GM23338 (cell line): ENCODE results near the gene FBXW11. TPM values are rescaled to one million over a fixed set of nuclear protein-coding genes. Genes with fewer than 3 reads are reported as not detected.

Source experiments
- ATAC-seq: fragments of 200-7000 bp; cut with Tn5 transposase; 3 replicates; pipeline ENCODE4 v1.9.1; 2020
- DNase-seq: peaks from one replicate; pipeline ENCODE4 v3.0.0-alpha.2; 2015; ENCODE audit warnings: low spot score
- H2AFZ ChIP-seq: fragments of 200-600 bp; sonication (generic); 2 replicates; pipeline ENCODE4 v1.8.0; 2016; ENCODE audit warnings: antibody characterized with exemption, mild to moderate bottlenecking, moderate library complexity
- H3F3A ChIP-seq: fragments of 200-600 bp; sonication (generic); replicated peaks from 2 replicates; pipeline ENCODE4 v1.8.0; 2017; ENCODE audit warnings: antibody characterized with exemption, mixed run types, low read depth
- H3K27ac ChIP-seq: fragments of 200-600 bp; sonication (generic); 2 replicates; pipeline ENCODE4 v1.6.1; 2016; ENCODE audit warnings: low read depth
- H3K27me3 ChIP-seq: fragments of 200-600 bp; sonication (generic); 2 replicates; pipeline ENCODE4 v1.8.0; 2016; ENCODE audit warnings: mild to moderate bottlenecking, mixed run types, moderate library complexity; ENCODE audit not compliant: insufficient read depth
- H3K36me3 ChIP-seq: fragments of 200-600 bp; sonication (generic); 2 replicates; pipeline ENCODE4 v1.8.0; 2016; ENCODE audit warnings: mild to moderate bottlenecking; ENCODE audit not compliant: insufficient read depth
- H3K4me1 ChIP-seq: fragments of 200-600 bp; sonication (generic); 2 replicates; pipeline ENCODE4 v1.8.0; 2016; ENCODE audit warnings: mild to moderate bottlenecking, moderate library complexity; ENCODE audit not compliant: insufficient read depth
- H3K4me2 ChIP-seq: fragments of 200-600 bp; sonication (generic); 2 replicates; pipeline ENCODE4 v1.7.1; 2017; ENCODE audit warnings: mixed run types
- H3K4me3 ChIP-seq: fragments of 200-600 bp; sonication (generic); 2 replicates; pipeline ENCODE4 v1.6.1; 2016; ENCODE audit warnings: mixed run types
- H3K79me2 ChIP-seq: fragments of 200-600 bp; sonication (generic); replicated peaks from 2 replicates; pipeline ENCODE4 v1.8.0; 2017; ENCODE audit warnings: mild to moderate bottlenecking; ENCODE audit not compliant: insufficient read depth
- H3K9me2 ChIP-seq: fragments of 200-600 bp; sonication (generic); 2 replicates; pipeline ENCODE4 v1.8.0; 2017; ENCODE audit not compliant: insufficient read depth
- H4K20me1 ChIP-seq: fragments of 200-600 bp; sonication (generic); replicated peaks from 2 replicates; pipeline ENCODE4 v1.8.0; 2017; ENCODE audit warnings: mild to moderate bottlenecking; ENCODE audit not compliant: insufficient read depth
- H3K27ac Mint-ChIP-seq: 2 replicates; pipeline ENCODE4 v1.8.0; 2020; ENCODE audit warnings: inconsistent platforms, mild to moderate bottlenecking, moderate library complexity, mixed read lengths
- H3K27me3 Mint-ChIP-seq: 3 replicates; pipeline ENCODE4 v1.8.0; 2022; ENCODE audit warnings: low read depth, mild to moderate bottlenecking, moderate library complexity, mixed read lengths, inconsistent platforms; ENCODE audit not compliant: insufficient read depth, poor library complexity
- H3K36me3 Mint-ChIP-seq: 3 replicates; pipeline ENCODE4 v1.8.0; 2021; ENCODE audit warnings: low read depth, mild to moderate bottlenecking, inconsistent platforms, moderate library complexity, mixed read lengths
- H3K4me1 Mint-ChIP-seq: 3 replicates; pipeline ENCODE4 v1.8.0; 2020; ENCODE audit warnings: mild to moderate bottlenecking, inconsistent platforms, mixed read lengths
- H3K4me3 Mint-ChIP-seq: 3 replicates; pipeline ENCODE4 v1.8.0; 2021; ENCODE audit warnings: moderate library complexity, mild to moderate bottlenecking, inconsistent platforms, mixed read lengths
- H3K9me3 Mint-ChIP-seq: 3 replicates; pipeline ENCODE4 v1.8.0; 2020; ENCODE audit warnings: moderate library complexity, mild to moderate bottlenecking, inconsistent platforms, mixed read lengths
- CREB1 ChIP-seq: fragments of 250-450 bp; sonication (Bioruptor Pico); IDR thresholded peaks from 2 replicates; pipeline ENCODE4 v1.5.0; 2020; ENCODE audit warnings: low read depth, mild to moderate bottlenecking, moderate library complexity
- CTCF ChIP-seq, 2 experiments: fragments of 200-600 bp in 1 of 2; sonication (generic) in 1 of 2; conservative IDR thresholded peaks; 2 replicates each; pipeline versions ENCODE4 v1.5.1 to v1.6.1; 2016 to 2017; ENCODE audit warnings: antibody characterized with exemption in 2 of 2, low read depth in 2 of 2, mild to moderate bottlenecking in 2 of 2, moderate library complexity in 1 of 2
- ETS1 ChIP-seq: IDR thresholded peaks from 2 replicates; pipeline ENCODE4 v1.6.1; 2016; ENCODE audit warnings: antibody characterized with exemption
- EZH2 ChIP-seq: fragments of 200-600 bp; sonication (generic); IDR thresholded peaks from one replicate; pipeline ENCODE4 v1.8.0; 2017; ENCODE audit warnings: antibody characterized with exemption, mild to moderate bottlenecking, low read depth; ENCODE audit not compliant: unreplicated experiment
- EZH2phosphoT487 ChIP-seq: fragments of 200-600 bp; sonication (generic); IDR thresholded peaks from one replicate; pipeline ENCODE4 v1.8.1; 2018; ENCODE audit warnings: antibody characterized with exemption; ENCODE audit not compliant: unreplicated experiment
- JUNB ChIP-seq: IDR thresholded peaks from one replicate; pipeline ENCODE4 v1.6.1; 2016; ENCODE audit warnings: antibody characterized with exemption; ENCODE audit not compliant: unreplicated experiment
- NANOG ChIP-seq: IDR thresholded peaks from 2 replicates; pipeline ENCODE4 v1.6.1; 2016; ENCODE audit warnings: antibody characterized with exemption, borderline replicate concordance
- POLR2AphosphoS5 ChIP-seq: IDR thresholded peaks from 2 replicates; pipeline ENCODE4 v1.6.1; 2016; ENCODE audit warnings: antibody characterized with exemption, low read depth
- REST ChIP-seq: IDR thresholded peaks from one replicate; pipeline ENCODE4 v1.6.1; 2018; ENCODE audit warnings: antibody characterized with exemption; ENCODE audit not compliant: unreplicated experiment
- STAT1 ChIP-seq: IDR thresholded peaks from one replicate; pipeline ENCODE4 v1.6.1; 2016; ENCODE audit warnings: antibody characterized with exemption; ENCODE audit not compliant: unreplicated experiment
- ZNF114 ChIP-seq: fragments of 250-450 bp; sonication (Bioruptor Pico); IDR thresholded peaks from 2 replicates; pipeline ENCODE4 v1.5.0; 2020; ENCODE audit warnings: mild to moderate bottlenecking, moderate library complexity
- ZNF331 ChIP-seq: fragments of 250-450 bp; sonication (Bioruptor Pico); IDR thresholded peaks from 2 replicates; pipeline ENCODE4 v1.5.0; 2020; ENCODE audit warnings: low read depth, mild to moderate bottlenecking, moderate library complexity
- ZNF462 ChIP-seq: fragments of 250-450 bp; sonication (Bioruptor Pico); IDR thresholded peaks from 2 replicates; pipeline ENCODE4 v1.5.0; 2020; ENCODE audit warnings: mild to moderate bottlenecking, moderate library complexity
- polyA plus RNA-seq: library from polyadenylated mRNA; unstranded; fragments of >200 nt; fragmentation: Nextera tagmentation; extraction: Ambion mirVana; gene quantifications from 2 replicates; pipeline ENCODE4 v1.2.1, GENCODE V29; 2016
- total RNA-seq: library from RNA; depleted of rRNA; stranded (reverse); fragments of >200 nt; shearing (Covaris generic); gene quantifications from 2 replicates; pipeline ENCODE4 v1.2.3, GENCODE V29; 2014

The FBXW11 gene
- total and polyA plus RNA-seq, 2 experiments from 2014 or later = 45.0 to 88.0 TPM

GRCh38 chr5:172051643-172052339, 45.4 kb upstream of the FBXW11 start:
- Mint-ChIP-seq H3K4me3 (no peak overlapping the region), H3K27ac (no peak overlapping the region), H3K9me3 (peaks cover 2% of the 10 kb centered on the region; the same call in 1 of the 3 replicates), H3K27me3 (peaks cover 10% of the 10 kb centered on the region), H3K4me1 (peaks cover 17% of the 10 kb centered on the region), H3K36me3 (peaks cover 25% of the 10 kb centered on the region)
- TF ChIP-seq REST = no peak
- TF ChIP-seq EZH2phosphoT487 = no peak
- TF ChIP-seq EZH2 = no peak
- no peak for TF ChIP-seq ZNF114
- TF ChIP-seq ZNF331 = no peak
- TF ChIP-seq ETS1 = no peak
- no peak for TF ChIP-seq ZNF462 (CRISPR knock-in tag)
- no peak for TF ChIP-seq STAT1
- no peak for TF ChIP-seq JUNB
- TF ChIP-seq NANOG = no peak
- TF ChIP-seq POLR2AphosphoS5 = no peak
- no peak for TF ChIP-seq CREB1 (CRISPR knock-in tag)
- TF ChIP-seq CTCF (conservative IDR thresholded peaks at IDR 0.05; ENCODE audit: low read depth in 2 of 2) = no peak
- Histone ChIP-seq H4K20me1 (no peaks in the 10 kb centered on the region), H3K9me2 (no peaks in the 10 kb centered on the region), H2AFZ (no peak overlapping the region), H3K27ac (no peak overlapping the region), H3K4me2 (no peak overlapping the region), H3F3A (no peaks in the 10 kb centered on the region; the same call in 1 of the 2 replicates), H3K79me2 (no peaks in the 10 kb centered on the region), H3K4me3 (no peak overlapping the region), H3K36me3 (peaks cover 7% of the 10 kb centered on the region; the same call in 1 of the 2 replicates), H3K27me3 (no peaks in the 10 kb centered on the region), H3K4me1 (peaks cover 17% of the 10 kb centered on the region)
- DNase-seq (no peak), ATAC-seq (no peak)
